Measurements from ENCODE around the gene ROBO2.

The ROBO2 gene

DNA sequence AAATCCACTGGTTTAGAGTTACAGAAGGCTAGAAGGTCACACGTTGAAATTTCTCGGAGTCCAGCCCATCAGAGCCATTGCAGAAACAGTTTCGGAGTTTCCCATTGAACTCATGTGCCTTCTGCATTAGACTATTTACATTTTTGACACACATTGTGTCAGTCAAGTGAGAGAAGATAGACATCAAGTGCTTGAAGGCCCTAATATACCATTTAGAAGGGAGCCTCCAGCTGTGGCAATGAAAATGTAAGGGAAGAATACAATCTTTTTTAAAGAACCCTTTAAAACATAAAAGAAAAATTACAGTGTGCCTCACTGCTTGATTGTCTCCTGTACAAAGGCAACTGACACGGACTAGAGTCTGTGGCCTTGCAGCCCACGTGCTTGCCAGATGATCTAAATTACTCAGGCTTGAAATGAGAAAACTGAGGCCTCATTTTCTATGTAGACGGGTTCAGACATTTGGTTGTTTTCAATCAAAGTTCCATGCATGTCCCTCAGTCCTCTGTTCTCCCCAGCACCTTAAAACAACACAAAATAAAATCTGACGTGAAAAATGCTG is 650.5 kb downstream of the ROBO2 start:
- no peak overlapping the region for H3K27ac ChIP-seq
- TF ChIP-seq, protein P1, sequence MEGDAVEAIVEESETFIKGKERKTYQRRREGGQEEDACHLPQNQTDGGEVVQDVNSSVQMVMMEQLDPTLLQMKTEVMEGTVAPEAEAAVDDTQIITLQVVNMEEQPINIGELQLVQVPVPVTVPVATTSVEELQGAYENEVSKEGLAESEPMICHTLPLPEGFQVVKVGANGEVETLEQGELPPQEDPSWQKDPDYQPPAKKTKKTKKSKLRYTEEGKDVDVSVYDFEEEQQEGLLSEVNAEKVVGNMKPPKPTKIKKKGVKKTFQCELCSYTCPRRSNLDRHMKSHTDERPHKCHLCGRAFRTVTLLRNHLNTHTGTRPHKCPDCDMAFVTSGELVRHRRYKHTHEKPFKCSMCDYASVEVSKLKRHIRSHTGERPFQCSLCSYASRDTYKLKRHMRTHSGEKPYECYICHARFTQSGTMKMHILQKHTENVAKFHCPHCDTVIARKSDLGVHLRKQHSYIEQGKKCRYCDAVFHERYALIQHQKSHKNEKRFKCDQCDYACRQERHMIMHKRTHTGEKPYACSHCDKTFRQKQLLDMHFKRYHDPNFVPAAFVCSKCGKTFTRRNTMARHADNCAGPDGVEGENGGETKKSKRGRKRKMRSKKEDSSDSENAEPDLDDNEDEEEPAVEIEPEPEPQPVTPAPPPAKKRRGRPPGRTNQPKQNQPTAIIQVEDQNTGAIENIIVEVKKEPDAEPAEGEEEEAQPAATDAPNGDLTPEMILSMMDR (conservative IDR thresholded peaks at IDR 0.05), result no peak

- no peak for TF ChIP-seq ZFX (IDR thresholded peaks at IDR 0.05)
- TF ChIP-seq, protein P1 (conservative IDR thresholded peaks at IDR 0.05), result no peak
- H3K27ac ChIP-seq, result no peak overlapping the region
Measured at GRCh38 chr3:77693147-77693546, 653.2 kb downstream of the ROBO2 start.

GRCh38 chr3:77699125-77699691 is 659.3 kb downstream of the ROBO2 start:
- TF ChIP-seq, protein P1 (conservative IDR thresholded peaks at IDR 0.05), result no peak
- no peak for TF ChIP-seq ZFX (IDR thresholded peaks at IDR 0.05)
- no peak overlapping the region for H3K27ac ChIP-seq
